Cerebellar cortex (tissue), 1 donor: ENCODE results near the gene TCF15.

Source experiments
- DNase-seq: peaks from one replicate; pipeline ENCODE4 v3.0.0-alpha.2; 2015; ENCODE audit warnings: low spot score

Gene TCF15

GRCh38 chr20:610130-611046, at the start of gene TCF15:
TSS of gene TCF15 (minus strand) at chr20:610309. CDS start at chr20:610237, 72 bp downstream.
- peak; percentile 13 for DNase-seq

GRCh38 chr20:658731-659291, 48.7 kb upstream of the TCF15 start:
- no peak for DNase-seq

- no peak for DNase-seq
These were observed 48.1 kb upstream of the TCF15 start for GRCh38 chr20:658202-658601.

- DNase-seq: no peak
These were observed 45.9 kb upstream of the TCF15 start for GRCh38 chr20:655726-656624.

- DNase-seq: no peak
These were observed 44.3 kb upstream of the TCF15 start for GRCh38 chr20:654417-654750.

GRCh38 chr20:653590-654416, 43.7 kb upstream of the TCF15 start:
- no peak for DNase-seq

- DNase-seq: peak; percentile 77
These were observed 43.0 kb upstream of the TCF15 start, which contains the start of gene SRXN1 for GRCh38 chr20:653110-653589. TSS of gene SRXN1 (minus strand) at chr20:653200. CDS start at chr20:653185, 15 bp downstream.

- no peak for DNase-seq
These were observed 42.6 kb upstream of the TCF15 start for GRCh38 chr20:652615-653109.

- DNase-seq: no peak
These were observed 41.9 kb upstream of the TCF15 start for GRCh38 chr20:651713-652614.

- no peak for DNase-seq
These were observed 40.8 kb upstream of the TCF15 start for GRCh38 chr20:650954-651353.

- DNase-seq: no peak
These were observed 40.2 kb upstream of the TCF15 start for GRCh38 chr20:650281-650680.

GRCh38 chr20:647479-648019, 37.4 kb upstream of the TCF15 start:
- DNase-seq: no peak

GRCh38 chr20:646868-647233, 36.7 kb upstream of the TCF15 start:
- no peak for DNase-seq

- DNase-seq: no peak
These were observed 36.2 kb upstream of the TCF15 start for GRCh38 chr20:646107-646867.

- DNase-seq: peak; percentile 79
These were observed 35.4 kb upstream of the TCF15 start for GRCh38 chr20:645318-646106.

GRCh38 chr20:644692-645317, 34.7 kb upstream of the TCF15 start:
- no peak for DNase-seq

GRCh38 chr20:642398-643174, 32.5 kb upstream of the TCF15 start:
- peak; percentile 60 for DNase-seq
